B cell (primary cell): ENCODE measurements around the gene ABHD17B. TPM values are rescaled to one million over a fixed set of nuclear protein-coding genes. Genes with fewer than 3 reads are reported as not detected.

Experiments used
- ATAC-seq: fragments of 200-7000 bp; cut with Tn5 transposase; one replicate; pipeline ENCODE4 v1.10.0; 2021; ENCODE audit warnings: low read depth, mild to moderate bottlenecking, moderate number of reproducible peaks, moderate library complexity
- CTCF ChIA-PET: fragments of 350-600 bp; sonication (Branson Sonifier 250); formaldehyde crosslinking; loops from one replicate; lab custom pipeline; 2021; ENCODE audit warnings: antibody characterized with exemption, inconsistent platforms; lab: Charles Lee
- POLR2A ChIA-PET: fragments of 350-600 bp; sonication (Branson Sonifier 250); formaldehyde crosslinking; loops from one replicate; lab custom pipeline; 2021; ENCODE audit warnings: antibody characterized with exemption; lab: Charles Lee
- DNase-seq: peaks from one replicate; pipeline ENCODE4 v3.0.0; 2013
- H2AFZ ChIP-seq: 2 replicates; pipeline ENCODE4 v1.6.1; 2012; ENCODE audit warnings: mild to moderate bottlenecking, low read depth, low read length; ENCODE audit not compliant: insufficient read depth, poor library complexity, severe bottlenecking
- H3K27ac ChIP-seq, 2 donors: 1 replicate in 1 of 2; 2 replicates in 1 of 2; pipeline ENCODE4 v1.5.1; 2012 to 2013; ENCODE audit warnings: low read length in 2 of 2, mild to moderate bottlenecking in 2 of 2, moderate library complexity in 1 of 2
- H3K27me3 ChIP-seq, 4 experiments: fragments of 200-600 bp in 1 of 4; sonication (generic) in 1 of 4; replicated peaks in 1 of 4; 1 replicate in 2 of 4; 2 replicates in 2 of 4; pipeline versions ENCODE4 v1.6.1 to v1.7.0; 2013 to 2016; ENCODE audit warnings: low read length in 3 of 4, mild to moderate bottlenecking in 2 of 4, mixed read lengths in 1 of 4, moderate library complexity in 1 of 4; ENCODE audit not compliant: insufficient read depth in 4 of 4, control insufficient read depth in 3 of 4; ENCODE audit errors: control extremely low read depth in 1 of 4
- H3K36me3 ChIP-seq, 2 experiments: replicated peaks in 1 of 2; 1 replicate in 1 of 2; 2 replicates in 1 of 2; pipeline versions ENCODE4 v1.6.1 to v1.7.1; 2013; ENCODE audit warnings: low read length in 1 of 2; ENCODE audit not compliant: insufficient read depth in 2 of 2, control insufficient read depth in 1 of 2; ENCODE audit errors: control extremely low read depth in 1 of 2, extremely low read depth in 1 of 2
- H3K4me1 ChIP-seq, 2 donors: fragments of 200-600 bp in 1 of 2; sonication (generic) in 1 of 2; 1 replicate in 1 of 2; 2 replicates in 1 of 2; pipeline versions ENCODE4 v1.5.1 to v1.6.1; 2013 to 2017; ENCODE audit warnings: low read length in 2 of 2; ENCODE audit not compliant: control insufficient read depth in 2 of 2, insufficient read depth in 2 of 2
- H3K4me2 ChIP-seq: replicated peaks from 2 replicates; pipeline ENCODE3; 2012; ENCODE audit warnings: mild to moderate bottlenecking, low read depth, low read length; ENCODE audit not compliant: poor library complexity, severe bottlenecking
- H3K4me3 ChIP-seq, 5 experiments: fragments of 200-600 bp in 1 of 5; sonication (generic) in 1 of 5; 1 replicate in 3 of 5; 2 replicates in 2 of 5; pipeline versions ENCODE4 v1.5.1 to v1.7.0; 2011 to 2016; ENCODE audit warnings: low read length in 4 of 5, mild to moderate bottlenecking in 4 of 5, low read depth in 2 of 5, control low read depth in 1 of 5, moderate library complexity in 1 of 5; ENCODE audit not compliant: insufficient read depth in 1 of 5; ENCODE audit errors: control extremely low read depth in 1 of 5, extremely low read depth in 1 of 5
- H3K79me2 ChIP-seq: fragments of 200-600 bp; sonication (generic); one replicate; pipeline ENCODE4 v1.6.0; 2016; ENCODE audit warnings: low read length; ENCODE audit not compliant: control insufficient read depth, insufficient read depth
- H3K9ac ChIP-seq: fragments of 200-600 bp; sonication (generic); 2 replicates; pipeline ENCODE4 v1.6.1; 2017; ENCODE audit warnings: mild to moderate bottlenecking, low read length, moderate library complexity
- H3K9me3 ChIP-seq, 3 donors: one replicate each; pipeline versions ENCODE4 v1.6.1 to v1.7.1; 2013; ENCODE audit warnings: low read length in 2 of 3; ENCODE audit not compliant: control insufficient read depth in 2 of 3, insufficient read depth in 1 of 3; ENCODE audit errors: control extremely low read depth in 1 of 3
- H4K20me1 ChIP-seq: 2 replicates; pipeline ENCODE4 v1.6.0; 2012; ENCODE audit warnings: mild to moderate bottlenecking, low read length; ENCODE audit not compliant: insufficient read depth, control insufficient read depth, poor library complexity, severe bottlenecking
- H3K27ac Mint-ChIP-seq: one replicate; pipeline ENCODE4 v1.8.0; 2021; ENCODE audit warnings: mixed read lengths
- H3K27me3 Mint-ChIP-seq: one replicate; pipeline ENCODE4 v1.8.0; 2021; ENCODE audit warnings: mixed read lengths
- H3K4me1 Mint-ChIP-seq: one replicate; pipeline ENCODE4 v1.8.0; 2021; ENCODE audit warnings: mixed read lengths
- H3K4me3 Mint-ChIP-seq: one replicate; pipeline ENCODE4 v1.8.0; 2021; ENCODE audit warnings: mixed read lengths
- H3K9me3 Mint-ChIP-seq: one replicate; pipeline ENCODE4 v1.8.0; 2022; ENCODE audit warnings: mixed read lengths; ENCODE audit not compliant: insufficient read depth
- EZH2 ChIP-seq: IDR thresholded peaks from 2 replicates; pipeline ENCODE4 v1.6.1; 2012; ENCODE audit warnings: borderline replicate concordance, low read depth, mild to moderate bottlenecking, moderate library complexity, low read length; ENCODE audit not compliant: insufficient read depth, poor library complexity, severe bottlenecking
- WGBS: methylation state at CpG from one replicate; pipeline ENCODE4 v1.1.5; 2013; ENCODE audit warnings: missing lambda C conversion rate; ENCODE audit not compliant: insufficient coverage; 5-methylcytosine and 5-hydroxymethylcytosine counted together
- intact Hi-C: fragments of 100-400 bp; cut with micrococcal nuclease; formaldehyde crosslinking; loops from one replicate; pipeline ENCODE4 v1.10.0; 2022
- polyA plus RNA-seq: library from polyadenylated mRNA; depleted of rRNA; stranded (reverse); fragments of >200 nt; gene quantifications from 2 replicates; pipeline ENCODE4 v1.2.3, GENCODE V29; 2012
- total RNA-seq, 2 donors: library from RNA; stranded (reverse); fragments of 120-200 nt in 1 of 2; gene quantifications; 1 replicate in 1 of 2; 2 replicates in 1 of 2; pipeline versions ENCODE4 v1.2.3 to v1.2.4, GENCODE V29; 2013 to 2022
- TF ChIP-seq, protein P1 (sequence below): fragments of 200-600 bp; IDR thresholded peaks from one replicate; pipeline ENCODE4 v1.8.0; 2022; ENCODE audit warnings: antibody characterized with exemption, mild to moderate bottlenecking

ABHD17B gene
- total and polyA plus RNA-seq, 2 donors (not counting 1 experiment from before 2014, with no cell fraction given), result 11.3 to 24.4 TPM

DNA sequence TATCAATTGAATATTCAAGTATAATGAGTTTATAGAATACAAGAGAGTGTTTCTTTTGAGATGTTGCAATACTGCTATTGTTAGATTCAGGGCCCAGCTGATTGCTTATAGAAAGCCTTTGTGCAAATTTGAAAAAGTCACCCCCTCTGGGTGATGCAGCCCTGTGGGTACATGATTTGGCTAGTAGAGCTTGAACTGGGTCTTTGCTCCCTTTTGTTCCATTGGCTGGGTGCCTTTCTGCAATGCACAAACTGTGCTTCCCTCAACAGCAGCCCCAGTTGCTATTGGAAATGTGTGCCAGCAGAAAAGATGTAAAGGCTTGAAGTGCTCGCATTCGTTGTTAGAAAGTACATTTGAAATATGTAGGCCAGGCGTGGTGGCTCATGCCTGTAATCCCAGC, 80.8 kb downstream of the ABHD17B start:
- no peak for DNase-seq
- no peak for TF ChIP-seq EZH2
- TF ChIP-seq, protein P1, sequence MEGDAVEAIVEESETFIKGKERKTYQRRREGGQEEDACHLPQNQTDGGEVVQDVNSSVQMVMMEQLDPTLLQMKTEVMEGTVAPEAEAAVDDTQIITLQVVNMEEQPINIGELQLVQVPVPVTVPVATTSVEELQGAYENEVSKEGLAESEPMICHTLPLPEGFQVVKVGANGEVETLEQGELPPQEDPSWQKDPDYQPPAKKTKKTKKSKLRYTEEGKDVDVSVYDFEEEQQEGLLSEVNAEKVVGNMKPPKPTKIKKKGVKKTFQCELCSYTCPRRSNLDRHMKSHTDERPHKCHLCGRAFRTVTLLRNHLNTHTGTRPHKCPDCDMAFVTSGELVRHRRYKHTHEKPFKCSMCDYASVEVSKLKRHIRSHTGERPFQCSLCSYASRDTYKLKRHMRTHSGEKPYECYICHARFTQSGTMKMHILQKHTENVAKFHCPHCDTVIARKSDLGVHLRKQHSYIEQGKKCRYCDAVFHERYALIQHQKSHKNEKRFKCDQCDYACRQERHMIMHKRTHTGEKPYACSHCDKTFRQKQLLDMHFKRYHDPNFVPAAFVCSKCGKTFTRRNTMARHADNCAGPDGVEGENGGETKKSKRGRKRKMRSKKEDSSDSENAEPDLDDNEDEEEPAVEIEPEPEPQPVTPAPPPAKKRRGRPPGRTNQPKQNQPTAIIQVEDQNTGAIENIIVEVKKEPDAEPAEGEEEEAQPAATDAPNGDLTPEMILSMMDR, result no peak
- peaks cover 5% of the 10 kb centered on the region for H3K4me1 Mint-ChIP-seq
- Histone ChIP-seq H3K9ac (no peak overlapping the region), H2AFZ (no peak overlapping the region), H3K27me3 (no peaks in the 10 kb centered on the region), H3K4me3 (no peak overlapping the region), H3K79me2 (no peaks in the 10 kb centered on the region), H3K4me1 (no peaks in the 10 kb centered on the region), H4K20me1 (no peaks in the 10 kb centered on the region), H3K4me2 (no peak overlapping the region), H3K36me3 (no peaks in the 10 kb centered on the region), H3K27ac (no peak overlapping the region), H3K9me3 (peaks cover 0 to 4% (median 0%) of the 10 kb centered on the region in 3 donors)
- 95% methylated on average over 2 of the region's 3 CpGs for WGBS
- no peak overlapping the region for H3K4me3 Mint-ChIP-seq
- no peak overlapping the region for H3K27ac Mint-ChIP-seq
- ChIA-PET CTCF (no interaction called here), POLR2A (no interaction called here)
- H3K9me3 Mint-ChIP-seq, result peaks cover 8% of the 10 kb centered on the region
- H3K27me3 Mint-ChIP-seq, result peaks cover 5% of the 10 kb centered on the region
- intact Hi-C loops, result no loop called here
- no peak for ATAC-seq

- Histone ChIP-seq H3K4me1 (no peaks in the 10 kb centered on the region), H3K4me3 (no peak overlapping the region), H3K27ac (no peak overlapping the region), H3K9me3 (no peaks in the 10 kb centered on the region), H2AFZ (no peak overlapping the region), H4K20me1 (no peaks in the 10 kb centered on the region), H3K9ac (no peak overlapping the region), H3K4me2 (no peak overlapping the region), H3K36me3 (no peaks in the 10 kb centered on the region), H3K27me3 (no peaks in the 10 kb centered on the region), H3K79me2 (no peaks in the 10 kb centered on the region)
- no CpG with 5 or more reads among the region's 2 CpGs for WGBS
- DNase-seq, result no peak
- H3K27me3 Mint-ChIP-seq, result peaks cover 5% of the 10 kb centered on the region
- no peaks in the 10 kb centered on the region for H3K9me3 Mint-ChIP-seq
- peaks cover 4% of the 10 kb centered on the region for H3K4me1 Mint-ChIP-seq
- intact Hi-C loops, result no loop called here
- POLR2A ChIA-PET, result no interaction called here
- no peak overlapping the region for H3K4me3 Mint-ChIP-seq
- TF ChIP-seq, protein P1, result no peak
- no peak for TF ChIP-seq EZH2
- CTCF ChIA-PET, result interaction anchor here (2.2 kb wide), 1 partner anchor 20 kb away, joined by 8 read pairs; no protein-coding TSS in a partner anchor
- H3K27ac Mint-ChIP-seq, result no peak overlapping the region
- no peak for ATAC-seq
Observed at GRCh38 chr9:71826279-71826678, 84.7 kb downstream of the ABHD17B start.
